Right lobe of liver (tissue), 6 donors: Measurements from ENCODE around the gene INO80E. TPM values are rescaled to one million over a fixed set of nuclear protein-coding genes. Genes with fewer than 3 reads are reported as not detected.

Experiments
- ATAC-seq, 4 donors: fragments of 200-7000 bp; cut with Tn5 transposase; one replicate each; pipeline ENCODE4 v1.9.1; 2020; ENCODE audit warnings: mild to moderate bottlenecking in 4 of 4, moderate library complexity in 4 of 4
- DNase-seq, 3 donors: peaks; one replicate each; pipeline ENCODE4 v3.0.0-alpha.2; 2020
- H3K27ac ChIP-seq, 3 donors: fragments of 200-600 bp; one replicate each; pipeline ENCODE4 v1.8.0; 2022
- H3K27me3 ChIP-seq, 2 donors: fragments of 200-600 bp; one replicate each; pipeline ENCODE4 v1.8.0; 2022
- H3K36me3 ChIP-seq, 4 donors: fragments of 200-600 bp; sonication (generic) in 1 of 4; one replicate each; pipeline versions ENCODE4 v1.5.1 to v1.8.0; 2017 to 2022; ENCODE audit warnings: control low read depth in 1 of 4
- H3K4me1 ChIP-seq, 4 donors: fragments of 200-600 bp; sonication (generic) in 1 of 4; one replicate each; pipeline versions ENCODE4 v1.5.1 to v1.8.0; 2017 to 2022; ENCODE audit warnings: control low read depth in 1 of 4
- H3K4me3 ChIP-seq, 3 donors: fragments of 200-600 bp; one replicate each; pipeline ENCODE4 v1.8.0; 2022
- H3K9me3 ChIP-seq, 4 donors: fragments of 200-600 bp; sonication (generic) in 1 of 4; one replicate each; pipeline versions ENCODE4 v1.5.1 to v1.8.0; 2017 to 2022; ENCODE audit warnings: control low read depth in 1 of 4
- CTCF ChIP-seq, 4 donors: fragments of 200-600 bp in 3 of 4; fragments of 450-650 bp in 1 of 4; IDR thresholded peaks; one replicate each; pipeline versions ENCODE4 v1.5.1 to v1.8.0; 2016 to 2022; ENCODE audit warnings: antibody characterized with exemption in 4 of 4, mild to moderate bottlenecking in 2 of 4
- POLR2A ChIP-seq: fragments of 450-650 bp; IDR thresholded peaks from one replicate; pipeline ENCODE4 v1.6.1; 2017; ENCODE audit warnings: antibody characterized with exemption, mild to moderate bottlenecking
- WGBS: methylation state at CpG from one replicate; pipeline ENCODE4 v1.1.6; 2018; ENCODE audit warnings: low coverage, low lambda C conversion rate; ENCODE audit not compliant: insufficient coverage; ENCODE audit errors: missing lambda C conversion rate; 5-methylcytosine and 5-hydroxymethylcytosine counted together
- intact Hi-C, 2 donors: fragments of 100-400 bp; cut with DNase I; formaldehyde crosslinking; loops; one replicate each; pipeline versions ENCODE4 v1.11.2 to v1.14.1; 2022
- total RNA-seq, 6 experiments: library from RNA; depleted of rRNA in 2 of 6; stranded (reverse); fragments of >200 nt in 2 of 6; fragmentation: NEBNext Ultra II Directional in 3 of 6; extraction: Animal tissue kit (Norgen Biotek cat#: 25700) in 3 of 6; gene quantifications; one replicate each; pipeline versions ENCODE4 v1.1.0 to v1.2.4, GENCODE V29; 2016 to 2023
- donor health status: DM: no; HTN: yes; CAD: no.
- donor health status: DM: no; HTN: no; CAD: no.
- donor health status: DM: no; HTN: no; CAD: no.
- donor health status: DM: no; HTN: yes; CAD: no.
- donor health status: DM: no; HTN: yes; CAD: no.

Gene INO80E
- total RNA-seq, 6 experiments from 2014 or later, result 22.3 to 45.8 (median 33.2) TPM

- intact Hi-C loops, result no loop called here
- Histone ChIP-seq H3K4me3 (no peak overlapping the region), H3K4me1 (peaks cover 0 to 22% (median 10%) of the 10 kb centered on the region in 4 donors), H3K9me3 (no peaks in the 10 kb centered on the region), H3K27ac (no peak overlapping the region), H3K36me3 (peaks cover 5 to 61% (median 28%) of the 10 kb centered on the region in 4 donors), H3K27me3 (no peaks in the 10 kb centered on the region)
- ATAC-seq (no peak), DNase-seq (no peak)
- WGBS, result 79% methylated on average over 2 of the region's 9 CpGs
- no peak for TF ChIP-seq POLR2A
- TF ChIP-seq CTCF (IDR thresholded peaks at IDR 0.05), result no peak
These were observed 17.3 kb upstream of the INO80E start for GRCh38 chr16:29978564-29979270.

- no peak overlapping the region for H3K27ac ChIP-seq
These were observed 13.3 kb upstream of the INO80E start for GRCh38 chr16:29982560-29983419.

GRCh38 chr16:29983420-29984136 lies 12.5 kb upstream of the INO80E start:
- peaks cover 5 to 92% (median 48%) of the 10 kb centered on the region in 4 donors for H3K36me3 ChIP-seq
- ATAC-seq (no peak), DNase-seq (peak in 1 of 3 donors; percentile 28)
- H3K9me3 ChIP-seq, result no peaks in the 10 kb centered on the region
- no peaks in the 10 kb centered on the region for H3K4me1 ChIP-seq
- no peaks in the 10 kb centered on the region for H3K27me3 ChIP-seq
- H3K4me3 ChIP-seq, result no peak overlapping the region
- no peak for TF ChIP-seq CTCF (IDR thresholded peaks at IDR 0.05)
- no peak for TF ChIP-seq POLR2A
- 78% methylated on average over 12 of the region's 12 CpGs for WGBS
- H3K27ac ChIP-seq, result no peak overlapping the region
- intact Hi-C loops, result no loop called here

More at GRCh38 chr16:29982560-29983419, 13.3 kb upstream of the INO80E start:
- ATAC-seq (no peak), DNase-seq (peak in 1 of 3 donors; percentile 38)
- Histone ChIP-seq H3K27me3 (no peaks in the 10 kb centered on the region), H3K4me3 (no peak overlapping the region), H3K4me1 (no peaks in the 10 kb centered on the region), H3K9me3 (no peaks in the 10 kb centered on the region), H3K36me3 (peaks cover 5 to 99% (median 49%) of the 10 kb centered on the region in 4 donors)
- intact Hi-C loops, result no loop called here
- 86% methylated on average over 4 of the region's 24 CpGs for WGBS
- TF ChIP-seq CTCF (IDR thresholded peaks at IDR 0.05) (no peak), POLR2A (no peak)

GRCh38 chr16:29984137-29984763 lies 11.8 kb upstream of the INO80E start:
- Histone ChIP-seq H3K9me3 (no peaks in the 10 kb centered on the region), H3K4me3 (no peak overlapping the region), H3K4me1 (no peaks in the 10 kb centered on the region), H3K27ac (no peak overlapping the region), H3K36me3 (peaks cover 0 to 85% (median 44%) of the 10 kb centered on the region in 4 donors), H3K27me3 (no peaks in the 10 kb centered on the region)
- DNase-seq (no peak), ATAC-seq (no peak)
- intact Hi-C loops, result no loop called here
- TF ChIP-seq POLR2A (no peak), CTCF (IDR thresholded peaks at IDR 0.05) (no peak)
- WGBS, result 80% methylated on average over 4 of the region's 6 CpGs
